IPS-15b (cell line): Measurements from ENCODE around the gene ZNF835.

Experiments
- H3K27me3 ChIP-seq: one replicate; pipeline ENCODE4 v1.6.1; 2013; ENCODE audit warnings: low read length; ENCODE audit not compliant: control insufficient read depth, insufficient read depth
- H3K36me3 ChIP-seq: one replicate; pipeline ENCODE4 v1.6.1; 2013; ENCODE audit warnings: low read length; ENCODE audit not compliant: control insufficient read depth, insufficient read depth
- H3K4me1 ChIP-seq: one replicate; pipeline ENCODE4 v1.6.1; 2013; ENCODE audit warnings: mild to moderate bottlenecking, low read length; ENCODE audit not compliant: control insufficient read depth, insufficient read depth
- H3K4me3 ChIP-seq: one replicate; pipeline ENCODE4 v1.5.1; 2013; ENCODE audit warnings: low read depth, low read length
- H3K9ac ChIP-seq: one replicate; pipeline ENCODE4 v1.6.1; 2013; ENCODE audit warnings: low read depth, mild to moderate bottlenecking, low read length
- H3K9me3 ChIP-seq: one replicate; pipeline ENCODE4 v1.6.1; 2013; ENCODE audit warnings: mild to moderate bottlenecking, low read length; ENCODE audit not compliant: control insufficient read depth, insufficient read depth

ZNF835 gene

DNA sequence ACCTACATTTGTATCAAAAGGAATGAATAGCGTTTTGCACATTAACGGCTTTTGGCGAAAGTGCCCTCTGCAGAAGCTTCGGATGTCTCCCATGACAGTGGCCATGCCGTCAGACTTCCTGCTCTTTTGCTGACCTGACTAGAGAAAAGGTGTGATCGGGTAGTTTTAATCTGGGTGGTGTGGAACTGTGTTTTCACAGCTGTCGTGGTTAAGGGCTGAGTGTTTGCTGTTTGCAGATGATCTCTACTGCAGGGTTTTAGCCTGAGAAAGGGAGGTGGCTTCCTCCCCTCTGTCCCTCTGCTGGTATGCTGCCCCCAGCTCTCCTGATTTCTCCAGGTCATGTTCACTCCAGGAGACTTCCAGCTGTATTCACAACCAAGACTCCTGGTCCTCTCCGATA, 54.0 kb downstream of the ZNF835 start:
- Histone ChIP-seq H3K9me3 (peaks cover 14% of the 10 kb centered on the region), H3K9ac (no peak overlapping the region), H3K4me1 (no peaks in the 10 kb centered on the region), H3K36me3 (peaks cover 14% of the 10 kb centered on the region), H3K4me3 (no peak overlapping the region), H3K27me3 (no peaks in the 10 kb centered on the region)

DNA sequence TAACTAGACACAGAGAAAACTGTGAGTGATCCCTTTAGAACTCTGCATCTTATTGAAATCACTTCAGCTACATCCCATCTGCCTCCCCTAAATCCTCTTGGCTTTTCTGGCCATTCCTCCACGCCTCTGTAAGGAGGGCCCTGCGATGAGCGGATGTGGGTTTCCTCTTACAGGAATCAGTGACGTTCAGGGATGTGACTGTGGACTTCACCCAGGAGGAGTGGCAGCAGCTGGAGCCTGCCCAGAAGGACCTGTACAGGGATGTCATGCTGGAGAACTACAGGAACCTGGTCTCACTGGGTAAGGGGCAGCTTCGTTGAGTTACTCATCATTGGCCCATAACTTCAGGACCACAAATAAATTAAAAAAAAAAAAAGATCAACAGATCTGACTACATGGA, 57.9 kb downstream of the ZNF835 start:
- Histone ChIP-seq H3K36me3 (peaks cover 3% of the 10 kb centered on the region), H3K9ac (no peak overlapping the region), H3K9me3 (peaks cover 18% of the 10 kb centered on the region), H3K4me3 (no peak overlapping the region), H3K4me1 (no peaks in the 10 kb centered on the region), H3K27me3 (no peaks in the 10 kb centered on the region)

DNA sequence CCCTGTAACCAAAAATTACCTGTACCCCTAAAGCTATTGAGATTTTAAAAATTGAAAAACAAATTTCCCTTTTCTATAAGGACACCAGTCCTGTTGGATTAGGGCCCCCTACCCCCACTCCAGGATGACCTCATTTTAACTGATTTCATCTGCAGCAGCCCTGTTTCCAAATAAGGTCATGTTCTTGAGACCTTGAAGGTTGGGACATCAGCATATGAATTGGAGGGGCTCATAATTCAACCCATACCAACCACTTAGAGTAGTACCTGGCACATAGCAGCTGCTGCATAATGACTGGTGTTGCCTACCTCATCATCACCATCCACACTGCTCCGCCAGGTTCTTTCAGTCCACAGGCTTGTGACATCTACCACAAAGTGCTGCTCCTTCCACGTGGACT, 58.8 kb downstream of the ZNF835 start:
- Histone ChIP-seq H3K4me3 (no peak overlapping the region), H3K9ac (no peak overlapping the region), H3K9me3 (peaks cover 16% of the 10 kb centered on the region), H3K36me3 (no peaks in the 10 kb centered on the region), H3K4me1 (no peaks in the 10 kb centered on the region), H3K27me3 (no peaks in the 10 kb centered on the region)
